DMS53 (cell line): Measurements from ENCODE around the gene GABRB3.

ENCODE experiments used
- DNase-seq: peaks from one replicate; lab custom pipeline; 2025; lab: John Stamatoyannopoulos, UW

GABRB3 gene

DNA sequence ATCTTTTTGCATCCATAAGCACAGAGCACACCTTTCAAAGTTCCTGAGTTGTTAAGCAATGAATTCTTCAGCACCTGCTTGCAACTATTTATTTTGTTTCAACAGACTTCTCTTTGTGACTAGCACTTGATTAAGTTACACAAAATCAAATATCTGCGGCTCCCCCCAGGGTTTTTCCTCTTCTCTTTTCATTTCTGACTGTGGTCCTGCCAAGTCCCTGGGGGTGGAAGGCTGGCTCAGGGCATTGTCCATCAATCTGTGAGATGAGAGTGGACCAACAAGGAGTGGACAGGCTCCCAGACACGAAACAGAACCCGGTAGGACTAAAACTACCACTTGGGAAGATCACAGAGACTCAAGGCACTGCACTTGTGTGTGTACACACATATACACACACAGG is 96.8 kb downstream of the GABRB3 start:
- no peak for DNase-seq

DNA sequence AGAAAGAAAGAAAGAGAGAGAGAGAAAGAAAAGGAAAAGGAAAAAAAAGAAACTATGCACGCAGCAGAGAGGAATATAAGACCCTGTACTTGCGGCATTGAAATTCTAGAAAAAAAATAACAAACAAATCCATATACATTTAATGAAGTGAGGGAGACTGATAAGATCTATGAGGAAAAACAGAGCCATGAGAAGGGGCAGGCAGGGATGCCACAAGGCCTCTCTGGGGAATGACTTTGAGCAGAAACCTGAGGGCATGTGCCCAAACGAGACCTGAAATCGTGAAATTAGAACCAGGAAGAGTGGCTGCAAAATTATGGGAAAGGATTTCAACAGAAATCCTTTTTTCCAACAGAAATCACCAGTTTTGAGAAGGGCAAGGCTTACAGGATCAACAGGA is 98.4 kb downstream of the GABRB3 start:
- DNase-seq = no peak

- DNase-seq = no peak
Observed at GRCh38 chr15:26673445-26673844, 99.4 kb downstream of the GABRB3 start.

- DNase-seq = no peak
Observed at GRCh38 chr15:26670116-26670515, 102.8 kb downstream of the GABRB3 start.

- DNase-seq = no peak
Observed at GRCh38 chr15:26667222-26667988, 105.5 kb downstream of the GABRB3 start.

GRCh38 chr15:26665957-26666791 is 106.7 kb downstream of the GABRB3 start:
- no peak for DNase-seq

DNA sequence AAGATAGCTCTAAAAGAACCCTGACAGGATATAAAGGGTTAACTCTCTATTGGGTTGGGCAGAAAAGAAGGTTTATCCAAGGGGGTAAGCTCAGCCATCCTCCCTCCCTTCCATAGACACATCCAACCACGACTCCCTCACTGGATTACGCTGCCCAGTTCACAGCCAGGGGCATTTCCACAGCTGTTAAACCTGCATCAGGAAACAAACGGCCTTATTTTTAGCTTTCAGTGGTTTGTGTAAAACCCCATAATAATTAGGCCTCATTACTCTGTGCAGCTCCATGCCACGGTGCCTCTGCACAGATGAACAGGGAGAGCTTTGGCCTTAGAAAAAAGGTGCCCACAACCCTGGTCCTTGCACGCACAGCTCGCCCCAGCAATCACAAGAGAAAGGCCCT is 110.6 kb downstream of the GABRB3 start:
- no peak for DNase-seq

DNA sequence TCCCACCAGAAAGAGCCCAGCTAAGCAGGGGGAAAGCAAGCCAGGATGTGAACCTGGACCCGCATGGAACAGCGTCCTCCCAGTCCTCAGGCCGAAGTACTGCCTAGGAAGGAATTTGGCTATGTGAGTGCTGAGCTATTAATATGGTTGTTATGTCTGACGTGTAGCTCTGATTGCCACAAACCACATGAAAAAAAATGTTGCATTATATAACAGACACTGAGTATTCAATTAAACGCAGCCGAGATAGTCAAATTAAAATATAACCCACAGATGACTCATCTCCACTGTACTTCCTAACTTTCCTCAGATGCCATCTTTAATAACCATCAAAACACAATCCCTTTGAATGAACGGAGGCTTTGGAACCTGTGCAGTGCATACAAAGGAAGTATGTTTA is 111.1 kb downstream of the GABRB3 start:
- DNase-seq = no peak

DNA sequence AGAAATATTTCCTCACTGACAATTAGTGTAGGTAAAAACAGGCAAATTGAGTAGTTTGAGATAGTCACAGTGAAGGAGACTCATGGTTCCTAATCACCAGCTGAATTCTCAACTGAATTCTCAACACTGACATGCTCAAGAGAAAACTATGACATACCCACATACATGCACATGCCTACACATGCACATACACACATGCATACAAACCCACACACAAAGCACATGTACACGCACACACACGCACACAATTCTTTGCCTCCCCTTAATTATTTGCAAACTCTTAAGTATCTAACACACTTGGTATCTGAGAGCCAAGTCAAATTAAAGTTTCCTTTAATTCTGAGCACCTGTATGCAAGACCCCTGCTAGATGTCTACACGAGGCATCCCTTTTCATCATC is 111.8 kb downstream of the GABRB3 start:
- DNase-seq = no peak

GRCh38 chr15:26660241-26660640 is 112.6 kb downstream of the GABRB3 start:
- DNase-seq = peak; percentile 2

GRCh38 chr15:26658290-26658689 is 114.6 kb downstream of the GABRB3 start:
- DNase-seq = no peak

GRCh38 chr15:26656080-26656479 is 116.8 kb downstream of the GABRB3 start:
- no peak for DNase-seq

DNA sequence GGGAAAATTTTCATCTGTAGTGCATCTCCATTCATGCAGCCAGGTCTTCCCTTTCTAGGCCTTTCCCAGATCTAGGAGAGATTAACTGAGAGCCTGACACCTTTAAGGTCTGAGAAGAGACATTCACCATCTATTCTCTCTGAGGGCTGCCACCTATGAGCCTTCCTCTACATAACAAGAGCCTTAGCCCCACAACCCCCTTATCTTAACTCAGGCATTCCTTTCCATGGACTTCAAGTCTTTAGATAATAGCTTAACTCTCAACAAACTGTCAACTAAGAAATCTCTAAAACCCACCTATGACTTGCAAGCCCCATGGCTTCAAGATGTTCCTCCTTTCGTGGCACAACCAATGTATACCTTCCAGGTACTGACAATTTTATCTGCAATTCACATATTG is 121.0 kb downstream of the GABRB3 start:
- no peak for DNase-seq

DNA sequence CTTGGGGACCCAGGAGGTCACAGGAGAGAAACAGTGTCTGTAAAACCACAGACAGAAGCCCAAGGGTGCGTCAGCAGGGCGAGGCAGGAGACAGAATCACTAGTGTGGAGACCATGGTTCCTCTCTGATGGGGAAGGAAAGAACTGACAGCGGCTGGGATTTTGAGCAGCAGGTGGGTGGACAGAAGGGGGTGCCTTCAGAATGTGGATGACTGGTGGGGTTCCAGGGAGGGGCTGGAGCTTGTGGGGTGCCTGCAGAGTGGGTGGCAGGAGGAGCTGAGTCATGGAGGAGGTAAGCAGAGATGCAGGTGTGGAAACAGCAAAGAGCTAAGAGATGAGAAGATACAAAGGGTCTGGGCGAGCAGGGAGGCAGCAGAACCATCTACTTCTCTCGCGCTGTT is 124.2 kb downstream of the GABRB3 start:
- DNase-seq = no peak

- DNase-seq = no peak
Observed at GRCh38 chr15:26644948-26645347, 127.9 kb downstream of the GABRB3 start.

DNA sequence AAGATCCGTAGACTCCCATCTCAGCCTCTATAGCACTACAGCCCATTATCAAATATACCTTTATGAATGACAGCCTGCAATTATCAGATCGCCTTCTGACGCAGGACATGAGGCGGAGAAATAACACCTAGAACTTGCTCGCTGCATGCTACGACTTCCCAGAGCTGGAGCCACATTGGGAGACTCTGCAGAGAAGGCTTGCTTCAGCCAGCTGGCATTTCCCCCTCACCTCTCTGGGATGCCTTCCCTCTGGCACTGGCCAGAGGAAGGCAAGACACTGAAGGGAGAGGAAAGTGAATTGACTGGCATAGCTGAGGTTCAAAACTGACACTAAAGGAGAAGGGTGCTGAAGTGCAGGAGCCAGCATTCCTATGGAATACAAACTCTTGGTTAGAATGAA is 131.7 kb downstream of the GABRB3 start:
- DNase-seq = no peak

- DNase-seq = no peak
Observed at GRCh38 chr15:26640601-26641000, 132.3 kb downstream of the GABRB3 start.

GRCh38 chr15:26639966-26640365 is 132.9 kb downstream of the GABRB3 start:
- no peak for DNase-seq

- no peak for DNase-seq
Observed at GRCh38 chr15:26635614-26636013, 137.3 kb downstream of the GABRB3 start.

GRCh38 chr15:26635105-26635504 is 137.8 kb downstream of the GABRB3 start:
- DNase-seq = no peak

DNA sequence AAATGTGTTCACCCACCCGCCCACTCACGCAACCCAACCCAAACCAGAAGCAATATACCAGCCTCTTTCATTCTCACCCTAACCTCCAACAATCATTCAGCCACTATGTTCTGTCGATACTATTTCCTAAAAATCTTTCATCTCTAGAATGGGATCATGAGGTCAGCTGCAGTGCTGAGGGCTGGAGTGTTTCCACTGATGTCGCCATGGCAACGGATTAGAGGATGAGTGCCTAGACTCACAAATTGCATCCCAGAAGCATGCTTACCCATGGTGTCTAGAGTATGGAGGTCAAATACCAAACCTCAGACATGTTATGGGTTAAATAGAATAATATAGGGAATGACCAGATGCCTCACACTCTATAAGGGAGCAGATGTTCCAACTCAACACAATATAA is 138.5 kb downstream of the GABRB3 start:
- no peak for DNase-seq

GRCh38 chr15:26632500-26632899 is 140.4 kb downstream of the GABRB3 start:
- DNase-seq = no peak

- DNase-seq = no peak
Observed at GRCh38 chr15:26631894-26632293, 141.0 kb downstream of the GABRB3 start.
